Measurements from ENCODE around the gene TMA16. TPM values are rescaled to one million over a fixed set of nuclear protein-coding genes. Genes with fewer than 3 reads are reported as not detected.

The TMA16 gene
- total and polyA plus RNA-seq, 8 donors = 7.4 to 18.3 (median 11.5) TPM

DNA sequence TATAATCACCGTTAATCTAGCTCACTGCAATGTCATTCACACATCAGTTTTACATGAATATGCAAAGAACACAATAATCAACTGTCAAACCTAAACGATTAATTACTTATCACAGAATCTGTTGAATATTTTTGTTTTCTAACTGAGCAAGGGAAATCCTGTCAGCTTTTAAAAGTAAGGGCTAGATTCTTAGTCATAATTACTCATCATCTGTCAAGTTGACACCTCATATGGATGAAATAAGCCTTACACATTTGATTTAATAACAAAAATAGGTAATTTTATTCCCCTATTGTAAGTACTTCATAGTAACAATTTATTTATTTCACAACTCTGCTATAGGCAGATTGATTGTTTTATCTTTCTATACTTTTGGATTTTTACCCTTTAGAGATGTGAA lies 32.7 kb downstream of the TMA16 start:
- no peak for FAIRE-seq
- intact Hi-C loops (cut with DNase I) = no loop called here
- peaks cover 0 to 16% (median 5%) of the 10 kb centered on the region in 3 donors for H3K36me3 ChIP-seq

GRCh38 chr4:163528653-163529052 lies 34.2 kb downstream of the TMA16 start:
- no peaks in the 10 kb centered on the region for H3K9me3 ChIP-seq
- H3K36me3 ChIP-seq = peaks cover 0 to 16% (median 5%) of the 10 kb centered on the region in 3 donors
- 96% methylated on average over 4 of the region's 4 CpGs for WGBS, 2 donors
- ATAC-seq (no peak), FAIRE-seq (no peak), DNase-seq (no peak)
- H3K4me3 ChIP-seq = no peak overlapping the region
- intact Hi-C loops (cut with DNase I) = no loop called here
- no peaks in the 10 kb centered on the region for H3K27me3 ChIP-seq
- H3K27ac ChIP-seq = no peak overlapping the region
- no peaks in the 10 kb centered on the region for H3K4me1 ChIP-seq
- TF ChIP-seq, protein P1, sequence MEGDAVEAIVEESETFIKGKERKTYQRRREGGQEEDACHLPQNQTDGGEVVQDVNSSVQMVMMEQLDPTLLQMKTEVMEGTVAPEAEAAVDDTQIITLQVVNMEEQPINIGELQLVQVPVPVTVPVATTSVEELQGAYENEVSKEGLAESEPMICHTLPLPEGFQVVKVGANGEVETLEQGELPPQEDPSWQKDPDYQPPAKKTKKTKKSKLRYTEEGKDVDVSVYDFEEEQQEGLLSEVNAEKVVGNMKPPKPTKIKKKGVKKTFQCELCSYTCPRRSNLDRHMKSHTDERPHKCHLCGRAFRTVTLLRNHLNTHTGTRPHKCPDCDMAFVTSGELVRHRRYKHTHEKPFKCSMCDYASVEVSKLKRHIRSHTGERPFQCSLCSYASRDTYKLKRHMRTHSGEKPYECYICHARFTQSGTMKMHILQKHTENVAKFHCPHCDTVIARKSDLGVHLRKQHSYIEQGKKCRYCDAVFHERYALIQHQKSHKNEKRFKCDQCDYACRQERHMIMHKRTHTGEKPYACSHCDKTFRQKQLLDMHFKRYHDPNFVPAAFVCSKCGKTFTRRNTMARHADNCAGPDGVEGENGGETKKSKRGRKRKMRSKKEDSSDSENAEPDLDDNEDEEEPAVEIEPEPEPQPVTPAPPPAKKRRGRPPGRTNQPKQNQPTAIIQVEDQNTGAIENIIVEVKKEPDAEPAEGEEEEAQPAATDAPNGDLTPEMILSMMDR (IDR thresholded peaks at IDR 0.05) = no peak

More for the DNA sequence above, 32.7 kb downstream of the TMA16 start:
- Histone ChIP-seq H3K4me1 (no peaks in the 10 kb centered on the region), H3K27me3 (no peaks in the 10 kb centered on the region), H3K4me3 (no peak overlapping the region), H3K27ac (no peak overlapping the region), H3K9me3 (no peaks in the 10 kb centered on the region)
- no peak for DNase-seq
- ATAC-seq = no peak
- TF ChIP-seq, protein P1 (IDR thresholded peaks at IDR 0.05) = no peak
- WGBS, 2 donors = 66 to 77% methylated on average over 2 of the region's 2 CpGs

- H3K36me3 ChIP-seq = peaks cover 0 to 8% (median 0%) of the 10 kb centered on the region in 3 donors
- H3K27me3 ChIP-seq = no peaks in the 10 kb centered on the region
- FAIRE-seq = no peak
- no peak for ATAC-seq
- TF ChIP-seq, protein P1 (IDR thresholded peaks at IDR 0.05) = no peak
- DNase-seq = no peak
- no peaks in the 10 kb centered on the region for H3K4me1 ChIP-seq
- no peak overlapping the region for H3K4me3 ChIP-seq
- H3K27ac ChIP-seq = no peak overlapping the region
- no peaks in the 10 kb centered on the region for H3K9me3 ChIP-seq
- WGBS, 2 donors = 90 to 91% methylated on average over 4 of the region's 4 CpGs
- intact Hi-C loops (cut with DNase I) = no loop called here
These were observed 39.6 kb downstream of the TMA16 start for GRCh38 chr4:163534056-163534455.

GRCh38 chr4:163535657-163536056 lies 41.2 kb downstream of the TMA16 start:
- no peak overlapping the region for H3K27ac ChIP-seq
- DNase-seq (no peak), ATAC-seq (no peak), FAIRE-seq (no peak)
- WGBS, 2 donors = 80 to 87% methylated on average over 1 of the region's 1 CpG
- no peaks in the 10 kb centered on the region for H3K9me3 ChIP-seq
- TF ChIP-seq, protein P1 (IDR thresholded peaks at IDR 0.05) = no peak
- H3K27me3 ChIP-seq = no peaks in the 10 kb centered on the region
- H3K4me1 ChIP-seq = no peaks in the 10 kb centered on the region
- intact Hi-C loops (cut with DNase I) = no loop called here
- no peaks in the 10 kb centered on the region for H3K36me3 ChIP-seq
- no peak overlapping the region for H3K4me3 ChIP-seq

DNA sequence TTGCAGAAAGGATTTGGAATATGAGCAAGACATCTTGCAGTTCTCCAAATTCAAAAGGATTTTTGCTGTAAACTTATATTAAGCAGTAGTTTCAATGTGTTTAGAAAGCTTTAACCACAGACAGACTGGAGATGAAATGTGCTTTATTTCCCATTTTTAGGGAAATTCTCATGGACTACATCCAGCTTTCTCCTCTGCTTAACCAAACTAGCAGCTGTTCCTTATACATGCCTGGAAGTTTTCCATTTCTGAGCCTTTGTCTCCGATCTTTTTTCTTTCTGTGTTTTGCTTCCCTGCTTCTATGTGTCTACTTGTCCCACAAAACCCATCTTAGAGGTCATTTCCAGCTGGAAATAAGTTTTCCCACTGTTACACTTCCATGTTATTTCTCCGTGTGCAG lies 41.6 kb downstream of the TMA16 start:
- H3K4me3 ChIP-seq = no peak overlapping the region
- DNase-seq (no peak), FAIRE-seq (no peak), ATAC-seq (no peak)
- no peaks in the 10 kb centered on the region for H3K27me3 ChIP-seq
- intact Hi-C loops (cut with DNase I) = no loop called here
- H3K36me3 ChIP-seq = no peaks in the 10 kb centered on the region
- TF ChIP-seq, protein P1 (IDR thresholded peaks at IDR 0.05) = no peak
- WGBS, 2 donors = 76 to 80% methylated on average over 2 of the region's 2 CpGs
- H3K4me1 ChIP-seq = no peaks in the 10 kb centered on the region
- no peak overlapping the region for H3K27ac ChIP-seq
- H3K9me3 ChIP-seq = no peaks in the 10 kb centered on the region

Data from pancreas (tissue), 10 donors.